Small intestine (tissue), 7 donors: ENCODE measurements around the gene CAMK2A. TPM values are rescaled to one million over a fixed set of nuclear protein-coding genes. Genes with fewer than 3 reads are reported as not detected.
"Not testable (repeated sequence)": the region's sequence is repeated elsewhere in the genome, so short reads cannot be mapped to it uniquely, and the experiment has no call there.

ENCODE experiments used
- DNase-seq, 2 donors: peaks; one replicate each; pipeline versions ENCODE4 v3.0.0 to v3.0.0-alpha.2; 2013
- FAIRE-seq: peaks from 2 replicates; lab custom pipeline; 2012; peaks lifted over from hg19 to GRCh38; lab: Jason Lieb, UNC
- H3K27ac ChIP-seq, 3 donors: one replicate each; pipeline ENCODE4 v1.5.1; 2013; ENCODE audit warnings: low read length in 2 of 3, mild to moderate bottlenecking in 2 of 3, control low read depth in 1 of 3, inconsistent platforms in 1 of 3, low read depth in 1 of 3, moderate library complexity in 1 of 3
- H3K27me3 ChIP-seq, 3 donors: one replicate each; pipeline ENCODE4 v1.6.1; 2013; ENCODE audit warnings: low read length in 3 of 3, inconsistent platforms in 1 of 3; ENCODE audit not compliant: control insufficient read depth in 3 of 3, insufficient read depth in 3 of 3
- H3K36me3 ChIP-seq, 3 donors: one replicate each; pipeline ENCODE4 v1.6.1; 2013; ENCODE audit warnings: low read length in 3 of 3, inconsistent platforms in 1 of 3, low read depth in 1 of 3, mild to moderate bottlenecking in 1 of 3, moderate library complexity in 1 of 3; ENCODE audit not compliant: control insufficient read depth in 3 of 3, insufficient read depth in 2 of 3
- H3K4me1 ChIP-seq, 3 donors: one replicate each; pipeline ENCODE4 v1.6.1; 2013; ENCODE audit warnings: low read length in 2 of 3, inconsistent platforms in 1 of 3, low read depth in 1 of 3, mild to moderate bottlenecking in 1 of 3, moderate library complexity in 1 of 3; ENCODE audit not compliant: control insufficient read depth in 3 of 3, insufficient read depth in 2 of 3
- H3K4me3 ChIP-seq, 3 donors: one replicate each; pipeline ENCODE4 v1.5.1; 2013; ENCODE audit warnings: low read length in 3 of 3, control low read depth in 1 of 3, inconsistent platforms in 1 of 3, low read depth in 1 of 3, mild to moderate bottlenecking in 1 of 3, moderate library complexity in 1 of 3
- H3K9me3 ChIP-seq, 2 donors: one replicate each; pipeline ENCODE4 v1.6.1; 2013; ENCODE audit warnings: low read depth in 1 of 2, low read length in 1 of 2; ENCODE audit not compliant: control insufficient read depth in 2 of 2, insufficient read depth in 1 of 2
- WGBS, 3 donors: extraction: QIAGEN DNeasy Blood & Tissue Kit; methylation state at CpG; one replicate each; pipeline ENCODE4 v1.1.7; 2013; 5-methylcytosine and 5-hydroxymethylcytosine counted together
- polyA plus RNA-seq, 4 donors: library from polyadenylated mRNA; stranded (reverse) in 3 of 4; unstranded in 1 of 4; fragments of 200-250 nt in 3 of 4; fragments of 120-200 nt in 1 of 4; gene quantifications; one replicate each; pipeline versions ENCODE4 v1.2.1 to v1.2.3, GENCODE V29; 2013
- donor health status: healthy with polysubstance abuse.
- donor health status: control.
- donor health status: control.
- donor health status: Bipolar disorder and iron deficiency.
- donor health status: healthy.

The CAMK2A gene
- polyA plus RNA-seq, 4 donors: 0.46 to 0.52 TPM; not detected in 2

DNA sequence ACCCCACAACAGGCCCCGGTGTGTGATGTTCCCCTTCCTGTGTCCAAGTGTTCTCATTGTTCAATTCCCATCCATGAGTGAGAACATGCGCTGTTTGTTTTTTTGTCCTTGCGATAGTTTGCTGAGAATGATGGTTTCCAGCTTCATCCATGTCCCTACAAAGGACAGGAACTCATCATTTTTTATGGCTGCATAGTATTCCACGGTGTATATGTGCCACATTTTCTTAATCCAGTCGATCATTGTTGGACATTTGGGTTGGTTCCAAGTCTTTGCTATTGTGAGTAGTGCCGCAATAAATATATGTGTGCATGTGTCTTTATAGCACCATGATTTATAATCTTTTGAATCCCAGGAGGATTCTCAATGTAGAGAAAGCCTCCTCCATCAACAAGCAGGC is 41.1 kb downstream of the CAMK2A start:
- H3K36me3 ChIP-seq, FAIRE-seq, H3K27me3 ChIP-seq, H3K27ac ChIP-seq, H3K4me3 ChIP-seq, H3K9me3 ChIP-seq, DNase-seq: not testable (repeated sequence)
- 86 to 90% (median 88%) methylated on average over 6 of the region's 6 CpGs for WGBS, 3 donors
- peaks cover 0 to 13% (median 0%) of the 10 kb centered on the region in 3 donors for H3K4me1 ChIP-seq

DNA sequence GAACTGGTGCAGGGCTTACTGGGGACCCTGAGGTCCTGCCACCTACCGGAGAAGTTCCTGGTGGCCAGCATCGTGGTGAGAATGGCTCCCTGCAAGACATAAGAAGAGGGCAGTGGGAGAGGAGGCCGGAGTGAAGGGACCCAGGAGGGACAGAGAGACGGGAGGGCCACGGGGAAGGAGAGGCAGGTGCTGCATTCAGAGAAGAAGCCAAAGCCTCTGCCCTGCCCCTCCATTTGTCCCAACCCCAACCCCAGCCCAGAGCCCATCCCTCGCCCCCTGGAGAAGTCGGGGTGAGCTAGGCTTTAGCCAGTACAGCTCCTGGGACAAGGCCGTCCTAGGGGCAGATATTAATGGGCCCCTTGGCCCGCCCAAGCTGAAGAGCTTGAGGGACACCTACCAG is 41.8 kb downstream of the CAMK2A start:
- H3K36me3 ChIP-seq: peaks cover 0 to 2% (median 0%) of the 10 kb centered on the region in 3 donors
- H3K27ac ChIP-seq: no peak overlapping the region
- no peaks in the 10 kb centered on the region for H3K27me3 ChIP-seq
- FAIRE-seq (no peak), DNase-seq (no peak)
- H3K4me3 ChIP-seq: no peak overlapping the region
- H3K9me3 ChIP-seq: no peaks in the 10 kb centered on the region
- peaks cover 0 to 13% (median 0%) of the 10 kb centered on the region in 3 donors for H3K4me1 ChIP-seq
- WGBS, 3 donors: 89 to 91% (median 90%) methylated on average over 9 of the region's 9 CpGs

DNA sequence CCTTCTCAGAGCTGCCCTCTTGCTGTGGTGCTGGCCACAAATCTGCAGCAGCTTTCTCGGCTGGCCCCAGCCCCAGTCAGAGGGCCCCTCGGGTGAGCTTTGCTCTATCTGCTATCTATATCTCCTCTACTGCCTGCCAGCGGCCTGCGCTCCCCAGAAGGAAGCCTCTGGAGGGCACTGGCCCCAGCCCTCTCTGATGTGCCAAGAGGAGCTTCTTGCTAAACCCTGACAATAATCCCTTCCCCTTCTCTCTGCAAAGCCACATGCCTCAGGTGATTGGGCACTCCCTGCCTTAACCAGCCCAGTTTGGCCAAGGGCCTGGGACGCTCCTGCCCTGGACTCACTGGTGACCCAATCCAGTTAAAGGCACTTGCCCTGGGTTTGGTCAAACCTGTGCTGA is 42.7 kb downstream of the CAMK2A start:
- H3K27ac ChIP-seq: no peak overlapping the region
- FAIRE-seq (no peak), DNase-seq (peak in 1 of 2 donors; percentile 45)
- peaks cover 0 to 13% (median 0%) of the 10 kb centered on the region in 3 donors for H3K4me1 ChIP-seq
- no peak overlapping the region for H3K4me3 ChIP-seq
- no peaks in the 10 kb centered on the region for H3K9me3 ChIP-seq
- no peaks in the 10 kb centered on the region for H3K27me3 ChIP-seq
- WGBS, 3 donors: 56 to 80% (median 70%) methylated on average over 5 of the region's 5 CpGs
- H3K36me3 ChIP-seq: peaks cover 0 to 2% (median 0%) of the 10 kb centered on the region in 3 donors

DNA sequence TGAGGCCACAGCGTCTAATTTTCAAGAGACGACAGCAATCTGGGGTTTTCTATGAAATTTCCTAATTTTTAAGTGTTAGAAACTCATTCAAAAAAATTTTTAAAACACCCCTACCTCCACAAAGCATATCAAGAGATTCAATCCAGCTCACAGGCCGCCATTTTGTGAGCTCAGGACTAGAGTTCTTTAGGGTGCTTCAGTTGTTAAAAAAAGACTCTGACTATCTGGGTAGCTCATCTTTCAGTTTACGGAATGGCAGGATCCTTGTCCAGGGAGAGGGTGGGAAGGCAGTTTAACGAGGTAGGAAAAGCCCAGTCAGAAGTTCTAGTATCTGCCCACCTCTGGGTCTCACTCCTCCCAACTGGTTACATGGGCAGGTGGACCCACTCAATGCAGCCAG is 43.1 kb downstream of the CAMK2A start:
- H3K27me3 ChIP-seq: no peaks in the 10 kb centered on the region
- H3K27ac ChIP-seq: no peak overlapping the region
- FAIRE-seq (no peak), DNase-seq (no peak)
- no peak overlapping the region for H3K4me3 ChIP-seq
- H3K36me3 ChIP-seq: peaks cover 0 to 2% (median 0%) of the 10 kb centered on the region in 3 donors
- H3K4me1 ChIP-seq: peaks cover 0 to 13% (median 0%) of the 10 kb centered on the region in 3 donors
- 80 to 88% (median 86%) methylated on average over 5 of the region's 5 CpGs for WGBS, 3 donors
- no peaks in the 10 kb centered on the region for H3K9me3 ChIP-seq

GRCh38 chr5:150245808-150246207 is 43.8 kb downstream of the CAMK2A start:
- Histone ChIP-seq H3K9me3 (no peaks in the 10 kb centered on the region), H3K27ac (no peak overlapping the region), H3K4me3 (no peak overlapping the region), H3K4me1 (peaks cover 0 to 13% (median 0%) of the 10 kb centered on the region in 3 donors), H3K27me3 (no peaks in the 10 kb centered on the region), H3K36me3 (peaks cover 0 to 2% (median 0%) of the 10 kb centered on the region in 3 donors)
- no peak for DNase-seq
- no peak for FAIRE-seq
- 81 to 93% (median 87%) methylated on average over 3 of the region's 3 CpGs for WGBS, 3 donors

DNA sequence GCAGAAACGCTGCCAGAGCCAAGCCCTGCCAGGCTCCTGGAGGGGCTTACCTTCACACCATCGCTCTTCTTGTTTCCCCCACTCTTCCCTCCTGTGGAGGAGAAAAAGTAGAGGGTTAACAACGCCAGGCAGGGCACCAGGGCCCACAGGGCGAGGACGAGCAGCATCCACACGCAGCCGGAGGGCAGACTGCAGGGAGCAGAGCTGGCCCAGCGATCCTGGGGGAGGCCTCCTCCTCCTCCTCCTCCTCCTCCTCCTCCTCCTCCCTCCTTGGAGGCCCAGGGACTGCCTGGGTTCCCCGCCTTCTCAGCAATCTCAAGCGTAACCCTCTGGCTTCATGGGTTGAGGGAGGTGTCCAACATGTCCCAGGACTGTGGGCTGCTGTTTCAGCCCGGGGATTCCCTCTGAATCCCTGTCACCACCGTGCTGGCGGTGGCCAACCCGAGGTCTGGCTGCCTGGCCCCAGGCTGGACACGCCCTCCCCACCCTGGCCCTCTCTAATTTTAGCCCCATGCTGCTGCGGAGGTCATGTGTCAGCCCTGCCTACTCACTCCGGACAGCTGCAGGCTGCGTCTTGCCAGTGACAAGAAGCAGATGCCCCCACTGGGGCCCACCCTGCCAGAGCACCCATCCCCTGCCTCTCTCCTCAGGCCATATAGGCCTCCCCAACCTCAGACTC is 44.3 kb downstream of the CAMK2A start:
- no peak for DNase-seq
- no peak overlapping the region for H3K4me3 ChIP-seq
- H3K27ac ChIP-seq: no peak overlapping the region

GRCh38 chr5:150244209-150244608 is 45.4 kb downstream of the CAMK2A start:
- DNase-seq (no peak), FAIRE-seq (no peak)
- Histone ChIP-seq H3K4me3 (no peak overlapping the region), H3K9me3 (no peaks in the 10 kb centered on the region), H3K36me3 (peaks cover 0 to 5% (median 0%) of the 10 kb centered on the region in 3 donors), H3K27ac (no peak overlapping the region), H3K27me3 (no peaks in the 10 kb centered on the region), H3K4me1 (peaks cover 0 to 13% (median 0%) of the 10 kb centered on the region in 3 donors)
- whole genome bisulfite sequencing, 3 donors: 53 to 75% (median 61%) methylated on average over 7 of the region's 7 CpGs

More for the DNA sequence above, 44.3 kb downstream of the CAMK2A start:
- Histone ChIP-seq H3K36me3 (peaks cover 0 to 2% (median 0%) of the 10 kb centered on the region in 3 donors), H3K9me3 (no peaks in the 10 kb centered on the region), H3K4me1 (peaks cover 0 to 13% (median 0%) of the 10 kb centered on the region in 3 donors), H3K27me3 (no peaks in the 10 kb centered on the region)
- no peak for FAIRE-seq
- WGBS, 3 donors: 66 to 81% (median 74%) methylated on average over 17 to 18 of the region's 18 CpGs

DNA sequence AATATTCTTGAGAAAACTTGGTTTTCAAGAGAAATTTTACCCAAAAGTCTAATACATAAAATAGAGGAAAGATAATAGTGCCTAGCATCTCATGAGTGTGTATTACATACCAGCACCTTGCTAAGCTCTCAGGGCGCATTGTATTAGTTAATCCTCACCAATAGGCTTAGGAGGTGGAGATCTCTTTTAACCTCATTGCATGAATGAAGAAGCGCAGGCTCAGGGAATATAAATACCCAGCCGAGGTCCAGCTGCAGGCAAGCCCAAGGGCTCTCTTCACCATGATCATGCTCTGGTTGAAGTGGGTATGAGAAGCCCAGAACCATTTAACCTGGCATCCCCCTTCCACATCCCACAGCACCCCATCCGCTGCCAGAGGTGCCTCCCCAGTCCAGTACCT is 46.0 kb downstream of the CAMK2A start:
- FAIRE-seq: no peak
- WGBS, 3 donors: 67 to 87% (median 82%) methylated on average over 4 of the region's 4 CpGs
- DNase-seq: no peak
- H3K27ac ChIP-seq: no peak overlapping the region
- peaks cover 0 to 13% (median 0%) of the 10 kb centered on the region in 3 donors for H3K4me1 ChIP-seq
- H3K27me3 ChIP-seq: no peaks in the 10 kb centered on the region
- no peak overlapping the region for H3K4me3 ChIP-seq
- H3K36me3 ChIP-seq: peaks cover 0 to 5% (median 0%) of the 10 kb centered on the region in 3 donors
- H3K9me3 ChIP-seq: no peaks in the 10 kb centered on the region
